HepG2 (cell line): ENCODE measurements around the gene ABCB8. TPM values are rescaled to one million over a fixed set of nuclear protein-coding genes. Genes with fewer than 3 reads are reported as not detected.

Experiments used
- GLI4 ChIP-seq: sonication (generic); formaldehyde crosslinking; IDR thresholded peaks from 2 replicates; pipeline ENCODE4 v1.5.1; 2020; ENCODE audit warnings: missing genetic modification reagents, mild to moderate bottlenecking, moderate library complexity, borderline replicate concordance
- PRDM15 ChIP-seq: sonication (generic); formaldehyde crosslinking; IDR thresholded peaks from 2 replicates; pipeline ENCODE4 v1.4.0; 2020; ENCODE audit warnings: missing genetic modification reagents
- SALL2 ChIP-seq: sonication (generic); formaldehyde crosslinking; IDR thresholded peaks from 2 replicates; pipeline ENCODE4 v1.8.1; 2023; ENCODE audit warnings: mild to moderate bottlenecking, missing genetic modification reagents, inconsistent platforms
- SMC3 ChIP-seq: IDR thresholded peaks from 2 replicates; pipeline ENCODE4 v1.6.1; 2011; ENCODE audit warnings: low read length, improper control_type of control experiment
- SOX13 ChIP-seq, 3 experiments: fragments of 450-650 bp in 1 of 3; sonication (generic) in 1 of 3; formaldehyde crosslinking in 1 of 3; IDR thresholded peaks in 2 of 3; conservative IDR thresholded peaks in 1 of 3; 2 replicates each; pipeline versions ENCODE4 v1.5.0 to v1.6.1; 2016 to 2020; ENCODE audit warnings: antibody characterized with exemption in 1 of 3, mild to moderate bottlenecking in 1 of 3, missing compliant biosample characterization in 1 of 3, missing genetic modification reagents in 1 of 3, moderate library complexity in 1 of 3
- ZBTB33 ChIP-seq: sonication (generic); formaldehyde crosslinking; IDR thresholded peaks from 2 replicates; pipeline ENCODE4 v1.4.0; 2020; ENCODE audit warnings: missing genetic modification reagents
- ZBTB7A ChIP-seq: sonication (generic); formaldehyde crosslinking; IDR thresholded peaks from 2 replicates; pipeline ENCODE4 v1.8.0; 2022; ENCODE audit warnings: mild to moderate bottlenecking, missing genetic modification reagents
- ZNF331 ChIP-seq: sonication (generic); formaldehyde crosslinking; IDR thresholded peaks from 2 replicates; pipeline ENCODE4 v1.4.0; 2020; ENCODE audit warnings: missing genetic modification reagents
- ZNF431 ChIP-seq: sonication (generic); formaldehyde crosslinking; IDR thresholded peaks from 2 replicates; pipeline ENCODE4 v1.9.0; 2022; ENCODE audit warnings: missing genetic modification reagents, low read depth, mild to moderate bottlenecking, borderline replicate concordance
- ZNF468 ChIP-seq: sonication (generic); formaldehyde crosslinking; IDR thresholded peaks from 2 replicates; pipeline ENCODE4 v1.8.0; 2022; ENCODE audit warnings: mild to moderate bottlenecking, moderate library complexity, missing genetic modification reagents
- polyA plus RNA-seq, 8 experiments: library from polyadenylated mRNA; depleted of rRNA in 3 of 8; stranded (reverse) in 7 of 8; unstranded in 1 of 8; fragments of >200 nt; fragmentation: Illumina TruSeq in 4 of 8; extraction: Trizol in 4 of 8; gene quantifications; 2 replicates each; pipeline versions ENCODE4 v1.2.1 to v1.2.3, GENCODE V29; 2011 to 2016; ENCODE audit warnings: low read depth in 4 of 8, missing spikeins in 1 of 8, mixed read lengths in 1 of 8; ENCODE audit not compliant: insufficient read depth in 1 of 8
- total RNA-seq, 5 experiments: library from RNA; depleted of rRNA; stranded (reverse); fragments of >200 nt; fragmentation: Illumina TruSeq; extraction: Trizol; gene quantifications; 2 replicates each; pipeline ENCODE4 v1.2.3, GENCODE V29; 2016; ENCODE audit warnings: low read depth in 1 of 5
- TF ChIP-seq, protein P1 (sequence below): sonication (generic); formaldehyde crosslinking; IDR thresholded peaks from 2 replicates; pipeline ENCODE4 v1.8.0; 2022; ENCODE audit warnings: low read depth, missing genetic modification reagents
- TF ChIP-seq, protein P2 (sequence below): sonication (generic); formaldehyde crosslinking; IDR thresholded peaks from 2 replicates; pipeline ENCODE4 v1.5.1; 2020; ENCODE audit warnings: mild to moderate bottlenecking, missing genetic modification reagents, moderate library complexity

ABCB8 gene
- total and polyA plus RNA-seq, 2 of the 13 experiments (the other 11 are each of a cell fraction or from before 2014, with no cell fraction given) = 6.6 to 16.7 TPM

- TF ChIP-seq ZNF468 (CRISPR knock-in tag) (0 out of 2 replicates have a peak, but pooled peaks have one; percentile 4), PRDM15 (CRISPR knock-in tag) (0 out of 2 replicates have a peak, but pooled peaks have one; percentile 9), ZBTB7A (CRISPR knock-in tag) (no peak), ZNF431 (CRISPR knock-in tag) (0 out of 2 replicates have a peak, but pooled peaks have one; percentile 61), SALL2 (CRISPR knock-in tag) (peak; percentile 64; the same call in 1 of the 2 replicates), SMC3 (no peak), ZNF331 (0 out of 2 replicates have a peak, but pooled peaks have one; percentile 13), SOX13 (IDR thresholded peaks at IDR 0.05) (no peak), SOX13 (CRISPR knock-in tag; conservative IDR thresholded peaks at IDR 0.05 in 1 of 2, IDR thresholded peaks at IDR 0.05 in 1 of 2) (no peak), ZBTB33 (CRISPR knock-in tag) (no peak), GLI4 (CRISPR knock-in tag) (no peak)
- TF ChIP-seq, protein P1, sequence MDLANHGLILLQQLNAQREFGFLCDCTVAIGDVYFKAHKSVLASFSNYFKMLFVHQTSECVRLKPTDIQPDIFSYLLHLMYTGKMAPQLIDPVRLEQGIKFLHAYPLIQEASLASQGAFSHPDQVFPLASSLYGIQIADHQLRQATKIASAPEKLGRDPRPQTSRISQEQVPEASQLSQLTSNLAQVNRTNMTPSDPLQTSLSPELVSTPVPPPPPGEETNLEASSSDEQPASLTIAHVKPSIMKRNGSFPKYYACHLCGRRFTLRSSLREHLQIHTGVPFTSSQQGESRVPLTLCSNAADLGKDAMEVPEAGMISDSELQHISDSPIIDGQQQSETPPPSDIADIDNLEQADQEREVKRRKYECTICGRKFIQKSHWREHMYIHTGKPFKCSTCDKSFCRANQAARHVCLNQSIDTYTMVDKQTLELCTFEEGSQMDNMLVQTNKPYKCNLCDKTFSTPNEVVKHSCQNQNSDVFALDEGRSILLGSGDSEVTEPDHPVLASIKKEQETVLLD (CRISPR knock-in tag) = peak; percentile 15
- TF ChIP-seq, protein P2, sequence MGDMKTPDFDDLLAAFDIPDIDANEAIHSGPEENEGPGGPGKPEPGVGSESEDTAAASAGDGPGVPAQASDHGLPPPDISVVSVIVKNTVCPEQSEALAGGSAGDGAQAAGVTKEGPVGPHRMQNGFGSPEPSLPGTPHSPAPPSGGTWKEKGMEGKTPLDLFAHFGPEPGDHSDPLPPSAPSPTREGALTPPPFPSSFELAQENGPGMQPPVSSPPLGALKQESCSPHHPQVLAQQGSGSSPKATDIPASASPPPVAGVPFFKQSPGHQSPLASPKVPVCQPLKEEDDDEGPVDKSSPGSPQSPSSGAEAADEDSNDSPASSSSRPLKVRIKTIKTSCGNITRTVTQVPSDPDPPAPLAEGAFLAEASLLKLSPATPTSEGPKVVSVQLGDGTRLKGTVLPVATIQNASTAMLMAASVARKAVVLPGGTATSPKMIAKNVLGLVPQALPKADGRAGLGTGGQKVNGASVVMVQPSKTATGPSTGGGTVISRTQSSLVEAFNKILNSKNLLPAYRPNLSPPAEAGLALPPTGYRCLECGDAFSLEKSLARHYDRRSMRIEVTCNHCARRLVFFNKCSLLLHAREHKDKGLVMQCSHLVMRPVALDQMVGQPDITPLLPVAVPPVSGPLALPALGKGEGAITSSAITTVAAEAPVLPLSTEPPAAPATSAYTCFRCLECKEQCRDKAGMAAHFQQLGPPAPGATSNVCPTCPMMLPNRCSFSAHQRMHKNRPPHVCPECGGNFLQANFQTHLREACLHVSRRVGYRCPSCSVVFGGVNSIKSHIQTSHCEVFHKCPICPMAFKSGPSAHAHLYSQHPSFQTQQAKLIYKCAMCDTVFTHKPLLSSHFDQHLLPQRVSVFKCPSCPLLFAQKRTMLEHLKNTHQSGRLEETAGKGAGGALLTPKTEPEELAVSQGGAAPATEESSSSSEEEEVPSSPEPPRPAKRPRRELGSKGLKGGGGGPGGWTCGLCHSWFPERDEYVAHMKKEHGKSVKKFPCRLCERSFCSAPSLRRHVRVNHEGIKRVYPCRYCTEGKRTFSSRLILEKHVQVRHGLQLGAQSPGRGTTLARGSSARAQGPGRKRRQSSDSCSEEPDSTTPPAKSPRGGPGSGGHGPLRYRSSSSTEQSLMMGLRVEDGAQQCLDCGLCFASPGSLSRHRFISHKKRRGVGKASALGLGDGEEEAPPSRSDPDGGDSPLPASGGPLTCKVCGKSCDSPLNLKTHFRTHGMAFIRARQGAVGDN (CRISPR knock-in tag) = peak; percentile 83
Measured at GRCh38 chr7:151080522-151081169, 52.4 kb downstream of the ABCB8 start, which contains the start of gene FASTK (continued).
